GM12872 (cell line): ENCODE data around the gene BICC1.

Source experiments
- CTCF ChIP-seq: IDR thresholded peaks from 3 replicates; pipeline ENCODE4 v1.5.1; 2011; ENCODE audit warnings: low read depth, mild to moderate bottlenecking, low read length, moderate library complexity; ENCODE audit not compliant: insufficient read depth

BICC1 gene

GRCh38 chr10:58512491-58513187, at the start of gene BICC1:
Gene BICC1, plus strand, starts transcription at chr10:58512872. Its CDS starts 272 bp downstream, at chr10:58513144.
- no peak for TF ChIP-seq CTCF

DNA sequence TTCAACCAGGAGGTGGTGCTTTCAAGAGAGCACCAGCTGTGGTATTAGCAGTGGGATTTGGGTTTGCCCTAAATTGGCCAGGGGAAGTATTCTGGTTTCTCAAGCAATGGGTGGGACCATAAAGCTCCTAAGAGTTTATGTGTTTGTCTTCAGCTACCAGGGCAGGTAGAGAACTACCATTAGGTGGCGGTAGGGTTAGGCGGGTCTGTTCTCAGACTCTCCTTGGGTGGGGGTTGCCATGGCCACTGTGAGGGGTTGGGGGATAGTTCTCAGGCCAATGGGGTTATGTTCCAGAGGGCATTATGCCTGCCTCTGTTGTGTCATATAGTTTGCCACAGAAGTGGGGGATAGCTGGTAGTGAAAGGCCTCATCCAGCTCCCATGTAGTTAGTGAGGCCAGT, 47.7 kb upstream of the BICC1 start:
- no peak for TF ChIP-seq CTCF

DNA sequence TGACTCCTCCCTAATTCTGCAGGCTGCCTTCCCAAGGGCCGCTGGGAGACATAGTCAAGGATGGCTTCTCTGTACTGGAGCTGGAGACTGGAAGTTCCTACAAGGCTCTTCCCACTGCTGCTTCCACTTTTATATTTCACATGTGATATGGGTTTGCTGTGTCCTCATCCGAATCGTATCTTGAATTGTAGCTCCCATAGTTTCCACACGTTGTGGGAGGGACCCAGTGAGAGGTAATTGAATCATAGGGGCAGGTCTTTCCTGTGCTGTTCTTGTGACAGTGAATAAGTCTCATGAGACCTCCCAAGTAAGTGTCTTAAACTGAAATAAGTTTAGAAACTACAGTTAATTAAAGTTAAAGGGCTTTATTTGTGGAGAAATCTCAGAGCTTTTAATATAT, 47.0 kb upstream of the BICC1 start:
- no peak for TF ChIP-seq CTCF

- no peak for TF ChIP-seq CTCF
These were observed 44.6 kb upstream of the BICC1 start for GRCh38 chr10:58467931-58468635.

GRCh38 chr10:58473976-58474375, 38.7 kb upstream of the BICC1 start:
- no peak for TF ChIP-seq CTCF

GRCh38 chr10:58475322-58476277, 37.1 kb upstream of the BICC1 start:
- no peak for TF ChIP-seq CTCF

DNA sequence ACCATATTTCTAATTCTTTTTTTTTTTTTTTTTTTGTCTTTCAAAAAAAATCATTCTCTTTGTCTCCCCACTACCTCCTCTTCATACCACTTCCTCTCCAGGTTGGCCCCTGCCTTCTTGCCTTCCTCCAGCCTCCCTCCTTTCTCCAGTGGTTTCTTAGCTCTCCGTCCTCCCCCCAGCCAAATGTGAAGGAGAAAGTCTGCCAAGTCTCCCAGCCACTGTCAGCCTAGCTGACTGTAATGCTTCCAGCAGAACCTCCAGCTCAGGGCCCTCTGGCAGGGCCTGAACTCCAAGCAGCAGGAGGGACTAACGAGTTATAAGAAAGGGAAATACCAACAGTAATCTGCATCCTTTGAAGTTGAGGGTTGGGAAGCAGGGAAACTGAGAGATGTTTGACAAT, 35.5 kb upstream of the BICC1 start:
- TF ChIP-seq CTCF, result no peak
